Peyer's patch (tissue), 4 donors: ENCODE data around the gene CLDN1.

ENCODE experiments used
- POLR2A ChIP-seq, 2 donors: fragments of 450-650 bp; IDR thresholded peaks; one replicate each; pipeline ENCODE4 v1.5.1; 2017; ENCODE audit warnings: antibody characterized with exemption in 2 of 2, mild to moderate bottlenecking in 2 of 2, moderate library complexity in 2 of 2
- TF ChIP-seq, protein P1 (sequence below), 6 experiments: fragments of 450-650 bp in 4 of 6; fragments of 200-600 bp in 2 of 6; sonication (generic) in 1 of 6; IDR thresholded peaks; one replicate each; pipeline ENCODE4 v1.5.1; 2017 to 2019; ENCODE audit warnings: antibody characterized with exemption in 6 of 6, mild to moderate bottlenecking in 3 of 6, moderate library complexity in 1 of 6

DNA sequence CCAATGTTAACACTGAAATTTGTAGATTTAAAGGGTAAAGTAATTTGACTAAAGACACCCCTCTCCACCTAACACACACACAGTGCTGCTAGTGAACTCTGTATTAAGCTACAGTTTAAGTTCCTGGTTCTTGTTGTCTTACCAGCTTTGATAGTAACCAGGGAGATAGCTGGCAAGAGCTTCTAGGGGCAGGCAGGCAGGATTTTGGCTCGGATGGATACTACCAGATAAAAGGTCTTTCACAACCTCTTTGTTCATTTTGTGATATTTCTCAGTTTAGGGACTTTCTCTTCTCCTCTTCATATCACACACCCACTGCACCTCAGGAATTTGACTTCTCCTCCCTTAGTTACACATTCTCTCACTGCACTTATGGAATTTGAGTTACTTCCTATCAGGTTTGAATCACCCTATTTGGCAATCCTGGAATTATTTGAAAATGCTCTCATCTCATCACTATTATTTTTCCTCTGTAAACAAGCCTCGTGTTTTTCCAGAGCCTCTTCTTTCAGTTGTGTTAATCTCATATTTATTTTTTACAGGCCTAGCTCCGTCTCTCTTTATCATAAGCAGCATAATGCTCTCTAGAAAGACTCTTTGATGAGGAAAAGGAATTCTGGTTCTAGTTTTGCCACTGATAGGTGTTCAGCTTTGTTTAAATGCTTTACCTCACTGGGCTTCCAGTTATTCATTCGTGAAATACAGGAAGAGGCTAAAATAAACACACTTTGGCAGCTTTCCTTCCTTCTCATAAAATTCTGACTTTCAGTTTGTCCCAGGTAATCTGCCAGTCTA lies 23.0 kb upstream of the CLDN1 start:
- TF ChIP-seq, protein P1, sequence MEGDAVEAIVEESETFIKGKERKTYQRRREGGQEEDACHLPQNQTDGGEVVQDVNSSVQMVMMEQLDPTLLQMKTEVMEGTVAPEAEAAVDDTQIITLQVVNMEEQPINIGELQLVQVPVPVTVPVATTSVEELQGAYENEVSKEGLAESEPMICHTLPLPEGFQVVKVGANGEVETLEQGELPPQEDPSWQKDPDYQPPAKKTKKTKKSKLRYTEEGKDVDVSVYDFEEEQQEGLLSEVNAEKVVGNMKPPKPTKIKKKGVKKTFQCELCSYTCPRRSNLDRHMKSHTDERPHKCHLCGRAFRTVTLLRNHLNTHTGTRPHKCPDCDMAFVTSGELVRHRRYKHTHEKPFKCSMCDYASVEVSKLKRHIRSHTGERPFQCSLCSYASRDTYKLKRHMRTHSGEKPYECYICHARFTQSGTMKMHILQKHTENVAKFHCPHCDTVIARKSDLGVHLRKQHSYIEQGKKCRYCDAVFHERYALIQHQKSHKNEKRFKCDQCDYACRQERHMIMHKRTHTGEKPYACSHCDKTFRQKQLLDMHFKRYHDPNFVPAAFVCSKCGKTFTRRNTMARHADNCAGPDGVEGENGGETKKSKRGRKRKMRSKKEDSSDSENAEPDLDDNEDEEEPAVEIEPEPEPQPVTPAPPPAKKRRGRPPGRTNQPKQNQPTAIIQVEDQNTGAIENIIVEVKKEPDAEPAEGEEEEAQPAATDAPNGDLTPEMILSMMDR (IDR thresholded peaks at IDR 0.05): no peak
- TF ChIP-seq POLR2A (IDR thresholded peaks at IDR 0.05): no peak
